NCI-H146 treated with DMSO at 0.1 percent for 48 hours (cell line): ENCODE measurements around the gene CWC27.
A peak's percentile ranks its signal among the peaks of the same experiment; 100 is the strongest.
"Not testable (repeated sequence)": the region's sequence is repeated elsewhere in the genome, so short reads cannot be mapped to it uniquely, and the experiment has no call there.

ENCODE experiments used
- DNase-seq: peaks from one replicate; lab custom pipeline; 2025; ENCODE audit not compliant: unreplicated experiment; lab: John Stamatoyannopoulos, UW

CWC27 gene

GRCh38 chr5:64918083-64918482 is 149.4 kb downstream of the CWC27 start:
- no peak for DNase-seq

- DNase-seq = no peak
These were observed 152.7 kb downstream of the CWC27 start for GRCh38 chr5:64921386-64921785.

- no peak for DNase-seq
These were observed 154.5 kb downstream of the CWC27 start for GRCh38 chr5:64923151-64923685.

GRCh38 chr5:64925123-64925522 is 156.4 kb downstream of the CWC27 start:
- no peak for DNase-seq

- DNase-seq = no peak
These were observed 161.1 kb downstream of the CWC27 start for GRCh38 chr5:64929833-64930232.

GRCh38 chr5:64930672-64931318 is 162.1 kb downstream of the CWC27 start:
- DNase-seq = no peak

- not testable (repeated sequence) for DNase-seq
These were observed 170.7 kb downstream of the CWC27 start for GRCh38 chr5:64939422-64939771.

- no peak for DNase-seq
These were observed 171.2 kb downstream of the CWC27 start for GRCh38 chr5:64939772-64940510.

GRCh38 chr5:64942460-64942859 is 173.7 kb downstream of the CWC27 start:
- DNase-seq = no peak

GRCh38 chr5:64944868-64945267 is 176.1 kb downstream of the CWC27 start:
- no peak for DNase-seq

- DNase-seq = peak; percentile 85
These were observed 178.3 kb downstream of the CWC27 start for GRCh38 chr5:64947031-64947430.

GRCh38 chr5:64947801-64948200 is 179.1 kb downstream of the CWC27 start:
- DNase-seq = no peak

- DNase-seq = no peak
These were observed 180.6 kb downstream of the CWC27 start for GRCh38 chr5:64949331-64949730.

- no peak for DNase-seq
These were observed 184.4 kb downstream of the CWC27 start for GRCh38 chr5:64952951-64953673.

GRCh38 chr5:64954518-64954917 is 185.8 kb downstream of the CWC27 start:
- DNase-seq = no peak

GRCh38 chr5:64958757-64959391 is 190.1 kb downstream of the CWC27 start:
- DNase-seq = no peak

- no peak for DNase-seq
These were observed 194.5 kb downstream of the CWC27 start for GRCh38 chr5:64963278-64963677.

- no peak for DNase-seq
These were observed 199.9 kb downstream of the CWC27 start for GRCh38 chr5:64968591-64969110.

- DNase-seq = no peak
These were observed 200.8 kb downstream of the CWC27 start for GRCh38 chr5:64969578-64969977.

- no peak for DNase-seq
These were observed 202.8 kb downstream of the CWC27 start for GRCh38 chr5:64971513-64971912.

GRCh38 chr5:64971990-64972389 is 203.3 kb downstream of the CWC27 start:
- DNase-seq = no peak
